Keratinocyte (primary cell): ENCODE data around the gene DDX41. TPM values are rescaled to one million over a fixed set of nuclear protein-coding genes. Genes with fewer than 3 reads are reported as not detected.

Experiments used
- DNase-seq: peaks from one replicate; pipeline ENCODE4 v3.0.0-alpha.2; 2011; ENCODE audit warnings: low read depth, missing footprints, low spot score
- FAIRE-seq: peaks from 2 replicates; lab custom pipeline; 2011; peaks lifted over from hg19 to GRCh38; lab: Jason Lieb, UNC
- H2AFZ ChIP-seq: 2 replicates; pipeline ENCODE4 v1.6.0; 2012; ENCODE audit warnings: low read length, control low read depth, inconsistent platforms; ENCODE audit not compliant: control insufficient read depth
- H3K27ac ChIP-seq: 2 replicates; pipeline ENCODE4 v1.5.1; 2011; ENCODE audit warnings: low read length; ENCODE audit not compliant: control insufficient read depth, insufficient read depth
- H3K27me3 ChIP-seq: 3 replicates; pipeline ENCODE4 v1.6.0; 2011; ENCODE audit warnings: low read length; ENCODE audit not compliant: control insufficient read depth, insufficient read depth; ENCODE audit errors: extremely low read depth
- H3K36me3 ChIP-seq, 2 experiments: 2 replicates in 1 of 2; 3 replicates in 1 of 2; pipeline ENCODE4 v1.5.1; 2011; ENCODE audit warnings: low read length in 2 of 2, mild to moderate bottlenecking in 1 of 2; ENCODE audit not compliant: control insufficient read depth in 2 of 2, insufficient read depth in 2 of 2; ENCODE audit errors: extremely low read depth in 1 of 2
- H3K4me1 ChIP-seq: 3 replicates; pipeline ENCODE4 v1.5.1; 2011; ENCODE audit warnings: low read length; ENCODE audit not compliant: control insufficient read depth, insufficient read depth; ENCODE audit errors: extremely low read depth
- H3K4me2 ChIP-seq: 3 replicates; pipeline ENCODE4 v1.6.0; 2011; ENCODE audit warnings: low read depth, low read length; ENCODE audit not compliant: control insufficient read depth, insufficient read depth; ENCODE audit errors: extremely low read depth
- H3K4me3 ChIP-seq, 3 experiments: fragments of 200-600 bp in 1 of 3; sonication (generic) in 1 of 3; 2 replicates in 2 of 3; 3 replicates in 1 of 3; pipeline ENCODE4 v1.5.1; 2011 to 2016; ENCODE audit warnings: low read length in 3 of 3, mild to moderate bottlenecking in 3 of 3, control low read depth in 2 of 3, inconsistent platforms in 1 of 3, low read depth in 1 of 3, mixed read lengths in 1 of 3, mixed run types in 1 of 3, moderate library complexity in 1 of 3; ENCODE audit not compliant: control insufficient read depth in 2 of 3, insufficient read depth in 2 of 3; ENCODE audit errors: extremely low read depth in 1 of 3
- H3K79me2 ChIP-seq: 2 replicates; pipeline ENCODE4 v1.6.0; 2012; ENCODE audit warnings: low read length; ENCODE audit not compliant: control insufficient read depth, insufficient read depth
- H3K9ac ChIP-seq: 3 replicates; pipeline ENCODE4 v1.6.0; 2011; ENCODE audit warnings: low read length; ENCODE audit not compliant: control insufficient read depth, insufficient read depth; ENCODE audit errors: extremely low read depth
- H3K9me1 ChIP-seq: 3 replicates; pipeline ENCODE4 v1.6.0; 2011; ENCODE audit warnings: low read length; ENCODE audit not compliant: control insufficient read depth, insufficient read depth; ENCODE audit errors: extremely low read depth
- H3K9me3 ChIP-seq: 2 replicates; pipeline ENCODE4 v1.5.1; 2012; ENCODE audit warnings: low read depth, low read length; ENCODE audit not compliant: control insufficient read depth
- H4K20me1 ChIP-seq: 3 replicates; pipeline ENCODE4 v1.6.0; 2011; ENCODE audit warnings: low read length; ENCODE audit not compliant: control insufficient read depth, insufficient read depth; ENCODE audit errors: extremely low read depth
- CTCF ChIP-seq, 3 experiments: IDR thresholded peaks in 1 of 3; conservative IDR thresholded peaks in 1 of 3; optimal IDR thresholded peaks in 1 of 3; 2 replicates in 2 of 3; 3 replicates in 1 of 3; pipeline versions ENCODE3 to v1.5.1; 2011; ENCODE audit warnings: low read length in 3 of 3, mild to moderate bottlenecking in 3 of 3, moderate library complexity in 2 of 3, control low read depth in 1 of 3, inconsistent platforms in 1 of 3; ENCODE audit not compliant: insufficient read depth in 2 of 3; ENCODE audit errors: extremely low read depth in 1 of 3
- EZH2 ChIP-seq: IDR thresholded peaks from one replicate; pipeline ENCODE4 v1.6.1; 2012; ENCODE audit warnings: inconsistent platforms, mild to moderate bottlenecking, low read length, moderate library complexity
- dilution Hi-C: fragments of 300-500 bp; cut with MboI; formaldehyde crosslinking; loops from one replicate; pipeline ENCODE4 v1.7.0; 2020; ENCODE audit warnings: low sequenced_read_pairs; ENCODE audit not compliant: extremely low pct_ligation_motif_present
- polyA plus RNA-seq, 5 experiments: library from polyadenylated mRNA; depleted of rRNA in 3 of 5; stranded (reverse) in 3 of 5; stranded (forward) in 1 of 5; unstranded in 1 of 5; fragments of >200 nt; gene quantifications; 1 replicate in 1 of 5; 2 replicates in 3 of 5; 3 replicates in 1 of 5; pipeline versions ENCODE4 v1.2.1 to v1.2.3, GENCODE V29; 2011 to 2012; ENCODE audit warnings: missing spikeins in 2 of 5, low read depth in 1 of 5, low replicate concordance in 1 of 5

DDX41 gene
- polyA plus RNA-seq, 1 donor (not counting 4 experiments of a cell fraction or from before 2014, with no cell fraction given), result 71.3 TPM

- H3K27me3 ChIP-seq, result no peaks in the 10 kb centered on the region
- TF ChIP-seq EZH2, result no peak
- TF ChIP-seq CTCF (optimal IDR thresholded peaks at IDR 0.05 in 1 of 3, IDR thresholded peaks at IDR 0.05 in 1 of 3, conservative IDR thresholded peaks at IDR 0.05 in 1 of 3; ENCODE audit: extremely low read depth in 1 of 3, insufficient read depth in 2 of 3, low read length in 3 of 3), result no peak
- no peaks in the 10 kb centered on the region for H3K9me3 ChIP-seq
- H2AFZ ChIP-seq, result no peak overlapping the region
- peaks cover 33% of the 10 kb centered on the region for H3K4me1 ChIP-seq
- no peak for FAIRE-seq
- dilution Hi-C loops, result no loop called here
- no peak for DNase-seq
- H3K4me3 ChIP-seq, result no peak overlapping the region
- peaks cover 18% of the 10 kb centered on the region for H3K79me2 ChIP-seq
- peaks cover 0 to 2% of the 10 kb centered on the region in 2 experiments for H3K36me3 ChIP-seq
- no peak overlapping the region for H3K4me2 ChIP-seq
- no peak overlapping the region for H3K27ac ChIP-seq
- peaks cover 3% of the 10 kb centered on the region for H3K9me1 ChIP-seq
- H4K20me1 ChIP-seq, result no peaks in the 10 kb centered on the region
- H3K9ac ChIP-seq, result no peak overlapping the region
These were observed 41.8 kb downstream of the DDX41 start for GRCh38 chr5:177474846-177475562.

- Histone ChIP-seq H2AFZ (no peak overlapping the region), H3K9me1 (peaks cover 8% of the 10 kb centered on the region), H3K27me3 (no peaks in the 10 kb centered on the region), H3K36me3 (peaks cover 0 to 2% of the 10 kb centered on the region in 2 experiments), H3K4me1 (peaks cover 30% of the 10 kb centered on the region), H3K4me2 (no peak overlapping the region), H3K27ac (no peak overlapping the region), H3K79me2 (peaks cover 23% of the 10 kb centered on the region), H3K9me3 (no peaks in the 10 kb centered on the region), H3K9ac (no peak overlapping the region), H4K20me1 (peaks cover 6% of the 10 kb centered on the region), H3K4me3 (no peak overlapping the region)
- no peak for DNase-seq
- no peak for TF ChIP-seq CTCF (optimal IDR thresholded peaks at IDR 0.05 in 1 of 3, IDR thresholded peaks at IDR 0.05 in 1 of 3, conservative IDR thresholded peaks at IDR 0.05 in 1 of 3; ENCODE audit: extremely low read depth in 1 of 3, insufficient read depth in 2 of 3, low read length in 3 of 3)
- no peak for TF ChIP-seq EZH2
- no peak for FAIRE-seq
- dilution Hi-C loops, result no loop called here
These were observed 42.7 kb downstream of the DDX41 start for GRCh38 chr5:177474002-177474476.
